Activated naive CD8-positive, alpha-beta T cell treated with anti-CD3 and anti-CD28 coated beads, Interleukin-2, amount 50 U/mL, for 16 hours (primary cell): ENCODE results near the gene FGF14.
"Not testable (repeated sequence)": the region's sequence is repeated elsewhere in the genome, so short reads cannot be mapped to it uniquely, and the experiment has no call there.

Experiments
- DNase-seq: peaks from one replicate; pipeline ENCODE4 v3.0.0-alpha.2; 2020; ENCODE audit warnings: low read depth, low spot score

Gene FGF14

GRCh38 chr13:102136735-102137296 is 265.0 kb downstream of the FGF14 start:
- no peak for DNase-seq

GRCh38 chr13:102132777-102133295 is 269.0 kb downstream of the FGF14 start:
- DNase-seq: no peak

- no peak for DNase-seq
These were observed 270.6 kb downstream of the FGF14 start for GRCh38 chr13:102131246-102131645.

GRCh38 chr13:102128216-102128810 is 273.5 kb downstream of the FGF14 start:
- no peak for DNase-seq

- DNase-seq: no peak
These were observed 274.7 kb downstream of the FGF14 start for GRCh38 chr13:102127153-102127552.

- no peak for DNase-seq
These were observed 279.7 kb downstream of the FGF14 start for GRCh38 chr13:102122147-102122546.

- no peak for DNase-seq
These were observed 284.5 kb downstream of the FGF14 start for GRCh38 chr13:102117175-102117831.

- no peak for DNase-seq
These were observed 298.4 kb downstream of the FGF14 start for GRCh38 chr13:102103469-102103868.

- DNase-seq: no peak
These were observed 301.6 kb downstream of the FGF14 start for GRCh38 chr13:102100234-102100633.

- no peak for DNase-seq
These were observed 304.1 kb downstream of the FGF14 start for GRCh38 chr13:102097708-102098107.

GRCh38 chr13:102093288-102093687 is 308.6 kb downstream of the FGF14 start:
- not testable (repeated sequence) for DNase-seq

GRCh38 chr13:102091231-102091630 is 310.6 kb downstream of the FGF14 start:
- no peak for DNase-seq

- DNase-seq: no peak
These were observed 311.3 kb downstream of the FGF14 start for GRCh38 chr13:102090532-102090931.

GRCh38 chr13:102089722-102090121 is 312.1 kb downstream of the FGF14 start:
- DNase-seq: no peak

GRCh38 chr13:102089177-102089576 is 312.7 kb downstream of the FGF14 start:
- no peak for DNase-seq

GRCh38 chr13:102073251-102073650 is 328.6 kb downstream of the FGF14 start:
- DNase-seq: no peak

GRCh38 chr13:102071711-102072110 is 330.1 kb downstream of the FGF14 start:
- DNase-seq: no peak

GRCh38 chr13:102068323-102068722 is 333.5 kb downstream of the FGF14 start:
- DNase-seq: not testable (repeated sequence)

GRCh38 chr13:102055090-102055779 is 346.6 kb downstream of the FGF14 start:
- DNase-seq: no peak

- no peak for DNase-seq
These were observed 352.0 kb downstream of the FGF14 start for GRCh38 chr13:102049853-102050252.

- DNase-seq: no peak
These were observed 356.1 kb downstream of the FGF14 start for GRCh38 chr13:102045731-102046130.

- DNase-seq: no peak
These were observed 359.1 kb downstream of the FGF14 start for GRCh38 chr13:102042746-102043145.
